ENCODE measurements around the gene VMP1.

DNA sequence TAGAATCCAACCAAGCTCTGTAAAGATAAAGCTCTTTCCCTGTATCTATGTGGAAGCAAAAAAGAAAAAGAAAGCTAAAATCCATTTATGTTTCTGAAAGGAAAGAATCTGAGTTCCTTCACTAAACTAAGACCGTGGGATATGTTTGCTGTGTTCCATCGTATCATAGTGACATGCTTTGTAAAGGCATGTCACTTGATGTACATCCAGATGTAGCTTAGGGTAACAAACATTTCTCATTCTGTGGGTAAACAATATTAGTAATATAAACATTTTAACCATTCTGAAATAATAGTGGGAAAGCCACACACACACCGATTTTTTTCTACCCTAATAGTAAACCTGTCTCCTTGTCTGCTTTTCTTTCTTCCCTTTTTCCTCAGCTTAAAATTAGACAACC, 107.2 kb downstream of the VMP1 start:
- TF ChIP-seq CTCF (conservative IDR thresholded peaks at IDR 0.05; ENCODE audit: low read length) (no peak), EZH2phosphoT487 (IDR thresholded peaks at IDR 0.05; ENCODE audit: borderline replicate concordance, low read depth, low read length) (no peak)

All from OCI-LY7 (cell line).